SJSA1 (cell line): ENCODE results near the gene EXD3. TPM values are rescaled to one million over a fixed set of nuclear protein-coding genes. Genes with fewer than 3 reads are reported as not detected.
"Not testable (repeated sequence)": the region's sequence is repeated elsewhere in the genome, so short reads cannot be mapped to it uniquely, and the experiment has no call there.

Experiments
- DNase-seq, 2 experiments: peaks; one replicate each; pipeline ENCODE4 v3.0.0-alpha.2; 2015 to 2020; ENCODE audit warnings: low spot score in 2 of 2, low read depth in 1 of 2
- H3K27ac ChIP-seq: fragments of 250-450 bp; sonication (Bioruptor Pico); 2 replicates; pipeline ENCODE4 v1.5.1; 2020; ENCODE audit warnings: mild to moderate bottlenecking, moderate library complexity
- H3K27me3 ChIP-seq: fragments of 250-450 bp; sonication (Bioruptor Pico); replicated peaks from 2 replicates; pipeline ENCODE4 v1.5.1; 2020; ENCODE audit warnings: mild to moderate bottlenecking, moderate library complexity
- H3K36me3 ChIP-seq: fragments of 250-450 bp; sonication (Bioruptor Pico); 2 replicates; pipeline ENCODE4 v1.5.1; 2020; ENCODE audit warnings: mild to moderate bottlenecking
- H3K4me1 ChIP-seq: fragments of 250-450 bp; sonication (Bioruptor Pico); replicated peaks from 2 replicates; pipeline ENCODE4 v1.6.1; 2021; ENCODE audit warnings: mild to moderate bottlenecking
- H3K4me3 ChIP-seq: fragments of 250-450 bp; sonication (Bioruptor Pico); 2 replicates; pipeline ENCODE4 v1.5.1; 2020; ENCODE audit warnings: mild to moderate bottlenecking
- H3K9me3 ChIP-seq: fragments of 250-450 bp; sonication (Bioruptor Pico); replicated peaks from 2 replicates; pipeline ENCODE4 v1.5.1; 2020; ENCODE audit warnings: mild to moderate bottlenecking
- total RNA-seq: library from RNA; depleted of rRNA; stranded (reverse); fragments of >200 nt; shearing (Covaris generic); gene quantifications from 2 replicates; pipeline ENCODE4 v1.2.3, GENCODE V29; 2014

EXD3 gene
- total RNA-seq, 1 experiment from 2014 or later, result 4.0 TPM

GRCh38 chr9:137387891-137388560 is 34.9 kb downstream of the EXD3 start:
- Histone ChIP-seq H3K4me3 (no peak overlapping the region), H3K27ac (no peak overlapping the region), H3K4me1 (no peaks in the 10 kb centered on the region), H3K9me3 (no peaks in the 10 kb centered on the region), H3K27me3 (no peaks in the 10 kb centered on the region), H3K36me3 (no peaks in the 10 kb centered on the region)
- no peak for DNase-seq

- Histone ChIP-seq H3K27me3 (no peaks in the 10 kb centered on the region), H3K9me3 (no peaks in the 10 kb centered on the region), H3K36me3 (no peaks in the 10 kb centered on the region), H3K4me1 (no peaks in the 10 kb centered on the region), H3K27ac (no peak overlapping the region), H3K4me3 (no peak overlapping the region)
- DNase-seq, result no peak
These were observed 35.7 kb downstream of the EXD3 start for GRCh38 chr9:137387114-137387890.

GRCh38 chr9:137386507-137387113 is 36.4 kb downstream of the EXD3 start:
- not testable (repeated sequence) for H3K4me1 ChIP-seq, DNase-seq, H3K4me3 ChIP-seq, H3K27ac ChIP-seq, H3K9me3 ChIP-seq, H3K27me3 ChIP-seq, H3K36me3 ChIP-seq

GRCh38 chr9:137385061-137385655 is 37.8 kb downstream of the EXD3 start:
- Histone ChIP-seq H3K27ac (no peak overlapping the region), H3K9me3 (no peaks in the 10 kb centered on the region), H3K4me1 (no peaks in the 10 kb centered on the region), H3K36me3 (no peaks in the 10 kb centered on the region), H3K4me3 (no peak overlapping the region), H3K27me3 (no peaks in the 10 kb centered on the region)
- no peak for DNase-seq

GRCh38 chr9:137383784-137384756 is 38.9 kb downstream of the EXD3 start:
- DNase-seq, result no peak

GRCh38 chr9:137383081-137383783 is 39.7 kb downstream of the EXD3 start:
- no peaks in the 10 kb centered on the region for H3K27me3 ChIP-seq
- no peak overlapping the region for H3K27ac ChIP-seq
- no peaks in the 10 kb centered on the region for H3K36me3 ChIP-seq

More at GRCh38 chr9:137383784-137384756, 38.9 kb downstream of the EXD3 start:
- H3K27me3 ChIP-seq, result no peaks in the 10 kb centered on the region
- H3K36me3 ChIP-seq, result no peaks in the 10 kb centered on the region
- H3K27ac ChIP-seq, result no peak overlapping the region
- H3K4me3 ChIP-seq, result no peak overlapping the region
- H3K9me3 ChIP-seq, result no peaks in the 10 kb centered on the region
- no peaks in the 10 kb centered on the region for H3K4me1 ChIP-seq

GRCh38 chr9:137382444-137383080 is 40.4 kb downstream of the EXD3 start:
- Histone ChIP-seq H3K36me3 (no peaks in the 10 kb centered on the region), H3K9me3 (no peaks in the 10 kb centered on the region), H3K4me3 (no peak overlapping the region), H3K27me3 (no peaks in the 10 kb centered on the region), H3K27ac (no peak overlapping the region), H3K4me1 (no peaks in the 10 kb centered on the region)
- no peak for DNase-seq

More at GRCh38 chr9:137383081-137383783, 39.7 kb downstream of the EXD3 start:
- no peak for DNase-seq
- no peak overlapping the region for H3K4me3 ChIP-seq
- H3K4me1 ChIP-seq, result no peaks in the 10 kb centered on the region
- no peaks in the 10 kb centered on the region for H3K9me3 ChIP-seq

- Histone ChIP-seq H3K4me3 (no peak overlapping the region), H3K9me3 (no peaks in the 10 kb centered on the region), H3K4me1 (no peaks in the 10 kb centered on the region), H3K27ac (no peak overlapping the region), H3K27me3 (no peaks in the 10 kb centered on the region), H3K36me3 (no peaks in the 10 kb centered on the region)
- no peak for DNase-seq
These were observed 41.2 kb downstream of the EXD3 start for GRCh38 chr9:137381501-137382443.

- no peaks in the 10 kb centered on the region; the same call in 1 of the 2 replicates for H3K9me3 ChIP-seq
- no peaks in the 10 kb centered on the region for H3K4me1 ChIP-seq
- no peak overlapping the region for H3K27ac ChIP-seq
- no peak overlapping the region for H3K4me3 ChIP-seq
- no peaks in the 10 kb centered on the region for H3K36me3 ChIP-seq
- DNase-seq, result no peak
- no peaks in the 10 kb centered on the region for H3K27me3 ChIP-seq
These were observed 42.4 kb downstream of the EXD3 start for GRCh38 chr9:137380606-137381005.

GRCh38 chr9:137380171-137380570 is 42.8 kb downstream of the EXD3 start:
- Histone ChIP-seq H3K4me3 (no peak overlapping the region), H3K4me1 (no peaks in the 10 kb centered on the region), H3K9me3 (no peaks in the 10 kb centered on the region; the same call in 1 of the 2 replicates), H3K27me3 (no peaks in the 10 kb centered on the region), H3K27ac (no peak overlapping the region), H3K36me3 (no peaks in the 10 kb centered on the region)
- no peak for DNase-seq

GRCh38 chr9:137379761-137380161 is 43.2 kb downstream of the EXD3 start:
- H3K9me3 ChIP-seq, result no peaks in the 10 kb centered on the region; the same call in 1 of the 2 replicates
- H3K36me3 ChIP-seq, result no peaks in the 10 kb centered on the region
- no peaks in the 10 kb centered on the region for H3K4me1 ChIP-seq
- H3K4me3 ChIP-seq, result no peak overlapping the region
- DNase-seq, result no peak
- H3K27me3 ChIP-seq, result no peaks in the 10 kb centered on the region
- H3K27ac ChIP-seq, result no peak overlapping the region
